ENCODE measurements around the gene INTS7.
A peak's percentile ranks its signal among the peaks of the same experiment; 100 is the strongest.
"Not testable (repeated sequence)": the region's sequence is repeated elsewhere in the genome, so short reads cannot be mapped to it uniquely, and the experiment has no call there.

INTS7 gene

GRCh38 chr1:212035835-212036605, 663 bp upstream of the INTS7 start:
- H3K4me1 ChIP-seq (ENCODE audit: control insufficient read depth, insufficient read depth, low read length, poor library complexity, severe bottlenecking): peaks cover 10% of the 10 kb centered on the region
- H3K27me3 ChIP-seq (replicated peaks; ENCODE audit: control insufficient read depth, insufficient read depth, low read length, poor library complexity, severe bottlenecking): no peaks in the 10 kb centered on the region
- H3K36me3 ChIP-seq (ENCODE audit: control insufficient read depth, insufficient read depth, low read length): no peaks in the 10 kb centered on the region
- H3K27ac ChIP-seq (ENCODE audit: insufficient read depth, low read length, poor library complexity, severe bottlenecking): peak overlapping the region; percentile 23
- H3K4me3 ChIP-seq (ENCODE audit: insufficient read depth, low read depth, low read length, poor library complexity, severe bottlenecking): peak overlapping the region; percentile 64
- DNase-seq: no peak
- H3K9me3 ChIP-seq (ENCODE audit: control insufficient read depth, low read length): no peaks in the 10 kb centered on the region

DNA sequence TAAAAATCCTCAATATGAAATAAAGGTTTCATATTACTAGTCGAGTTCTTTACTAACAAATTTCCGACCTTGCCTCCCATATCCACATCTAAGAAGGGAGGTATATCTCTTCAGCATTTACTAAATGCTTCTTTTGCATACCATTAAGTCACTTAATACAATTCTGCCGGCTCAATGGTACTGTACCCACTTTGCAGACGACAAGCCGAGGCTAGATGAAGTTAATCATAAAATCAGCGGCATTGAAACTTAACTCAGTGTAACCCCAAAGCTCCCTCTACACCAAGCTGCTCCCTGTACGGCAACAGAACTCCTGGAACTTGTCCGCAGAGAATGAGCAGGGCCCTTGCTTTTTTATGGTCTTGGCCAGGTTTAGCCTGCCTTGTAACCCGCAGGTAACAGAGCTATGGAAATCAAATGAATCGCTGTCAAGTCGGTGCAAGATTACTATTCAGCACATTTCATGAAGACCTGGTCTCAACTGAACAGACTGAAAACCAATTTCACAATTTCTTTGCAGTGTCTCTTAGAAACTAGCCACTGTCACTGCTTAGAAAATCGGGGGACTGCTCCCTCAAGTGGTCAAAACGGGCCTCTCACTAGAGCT, 738 bp downstream of the INTS7 start:
- Histone ChIP-seq H3K9me3 (ENCODE audit: control insufficient read depth, low read length) (no peaks in the 10 kb centered on the region), H3K4me3 (ENCODE audit: insufficient read depth, low read depth, low read length, poor library complexity, severe bottlenecking) (peak overlapping the region; percentile 64), H3K27me3 (replicated peaks; ENCODE audit: control insufficient read depth, insufficient read depth, low read length, poor library complexity, severe bottlenecking) (no peaks in the 10 kb centered on the region), H3K27ac (ENCODE audit: insufficient read depth, low read length, poor library complexity, severe bottlenecking) (peak overlapping the region; percentile 66), H3K36me3 (ENCODE audit: control insufficient read depth, insufficient read depth, low read length) (no peaks in the 10 kb centered on the region), H3K4me1 (ENCODE audit: control insufficient read depth, insufficient read depth, low read length, poor library complexity, severe bottlenecking) (peaks cover 10% of the 10 kb centered on the region)
- DNase-seq: no peak

- Histone ChIP-seq H3K36me3 (ENCODE audit: control insufficient read depth, insufficient read depth, low read length) (no peaks in the 10 kb centered on the region), H3K4me1 (ENCODE audit: control insufficient read depth, insufficient read depth, low read length, poor library complexity, severe bottlenecking) (peaks cover 3% of the 10 kb centered on the region), H3K27ac (ENCODE audit: insufficient read depth, low read length, poor library complexity, severe bottlenecking) (no peak overlapping the region), H3K4me3 (ENCODE audit: insufficient read depth, low read depth, low read length, poor library complexity, severe bottlenecking) (no peak overlapping the region), H3K27me3 (replicated peaks; ENCODE audit: control insufficient read depth, insufficient read depth, low read length, poor library complexity, severe bottlenecking) (no peaks in the 10 kb centered on the region), H3K9me3 (ENCODE audit: control insufficient read depth, low read length) (no peaks in the 10 kb centered on the region)
- DNase-seq: no peak
Measured at GRCh38 chr1:212030936-212031528, 4.3 kb downstream of the INTS7 start.

DNA sequence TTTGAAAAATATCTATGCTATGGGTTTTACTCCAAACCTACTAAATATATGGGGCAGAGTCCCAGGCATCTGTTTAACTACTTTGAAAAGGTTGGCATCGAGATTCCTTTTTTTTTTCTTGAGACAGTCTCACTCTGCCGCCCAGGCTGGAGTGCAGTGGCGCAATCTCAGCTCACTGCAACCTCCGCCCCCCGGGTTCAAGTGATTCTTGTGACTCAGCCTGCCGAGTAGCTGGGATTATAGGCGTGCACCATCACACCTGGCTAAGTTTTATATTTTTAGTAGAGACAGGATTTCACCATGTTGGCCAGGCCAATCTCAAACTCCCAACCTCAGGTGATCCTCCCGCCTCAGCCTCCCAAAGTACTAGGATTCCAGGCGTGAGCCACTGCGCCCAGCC, 7.6 kb downstream of the INTS7 start:
- H3K36me3 ChIP-seq (ENCODE audit: control insufficient read depth, insufficient read depth, low read length); H3K9me3 ChIP-seq (ENCODE audit: control insufficient read depth, low read length); DNase-seq; H3K4me3 ChIP-seq (ENCODE audit: insufficient read depth, low read depth, low read length, poor library complexity, severe bottlenecking); H3K27ac ChIP-seq (ENCODE audit: insufficient read depth, low read length, poor library complexity, severe bottlenecking); H3K27me3 ChIP-seq (replicated peaks; ENCODE audit: control insufficient read depth, insufficient read depth, low read length, poor library complexity, severe bottlenecking); H3K4me1 ChIP-seq (ENCODE audit: control insufficient read depth, insufficient read depth, low read length, poor library complexity, severe bottlenecking): not testable (repeated sequence)

DNA sequence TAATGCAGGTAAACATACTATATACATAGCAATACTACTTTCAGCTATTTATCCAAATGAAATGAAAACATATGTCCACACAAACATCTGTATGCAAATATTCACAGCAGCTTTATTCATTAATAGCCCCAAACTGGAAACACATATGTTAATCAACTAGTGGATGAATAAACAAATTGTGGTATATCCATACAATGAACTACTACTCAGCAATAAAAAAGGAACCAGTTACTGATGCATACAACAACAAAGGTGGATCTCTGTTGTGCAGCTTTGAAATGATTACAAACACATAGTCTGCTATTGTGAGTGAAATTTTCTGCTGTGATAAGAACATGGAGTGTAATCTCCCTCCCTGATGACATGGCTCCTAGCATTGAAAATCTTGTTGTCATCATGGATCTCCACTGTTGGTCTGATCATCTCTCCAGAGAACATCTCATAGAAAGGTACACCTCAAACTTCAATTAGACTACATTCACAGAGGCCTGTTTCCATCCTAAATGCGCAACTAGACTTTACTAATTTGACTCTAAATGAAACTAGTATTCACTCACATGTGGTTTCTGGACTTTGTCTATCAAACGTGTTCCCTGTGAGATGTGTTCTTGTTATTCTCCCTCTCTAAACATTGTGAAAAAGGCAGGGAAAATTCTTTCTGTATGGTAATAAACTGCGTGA, 10.7 kb downstream of the INTS7 start:
- no peaks in the 10 kb centered on the region for H3K4me1 ChIP-seq (ENCODE audit: control insufficient read depth, insufficient read depth, low read length, poor library complexity, severe bottlenecking)

DNA sequence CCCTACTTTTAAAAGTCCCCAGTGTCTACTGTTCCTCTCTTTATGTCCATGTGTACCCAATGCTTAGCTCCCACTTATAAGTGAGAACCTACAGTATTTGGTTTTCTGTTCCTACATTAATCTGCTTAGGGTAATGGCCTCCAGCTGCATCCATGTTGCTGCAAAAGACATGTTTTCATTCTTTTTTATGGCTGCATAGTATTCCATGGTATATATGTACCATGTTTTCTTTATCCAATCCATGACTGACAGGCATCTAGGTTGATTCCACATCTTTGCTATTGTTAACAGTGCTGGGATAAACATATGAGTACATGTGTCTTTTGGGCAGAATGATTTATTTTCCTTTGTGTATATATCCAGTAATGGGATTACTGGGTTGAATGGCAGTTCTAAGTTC, 12.4 kb downstream of the INTS7 start:
- H3K36me3 ChIP-seq (ENCODE audit: control insufficient read depth, insufficient read depth, low read length); H3K4me3 ChIP-seq (ENCODE audit: insufficient read depth, low read depth, low read length, poor library complexity, severe bottlenecking); H3K9me3 ChIP-seq (ENCODE audit: control insufficient read depth, low read length); H3K27me3 ChIP-seq (replicated peaks; ENCODE audit: control insufficient read depth, insufficient read depth, low read length, poor library complexity, severe bottlenecking); DNase-seq; H3K4me1 ChIP-seq (ENCODE audit: control insufficient read depth, insufficient read depth, low read length, poor library complexity, severe bottlenecking); H3K27ac ChIP-seq (ENCODE audit: insufficient read depth, low read length, poor library complexity, severe bottlenecking): not testable (repeated sequence)

More for the DNA sequence above, 10.7 kb downstream of the INTS7 start:
- H3K9me3 ChIP-seq (ENCODE audit: control insufficient read depth, low read length): no peaks in the 10 kb centered on the region
- no peaks in the 10 kb centered on the region for H3K27me3 ChIP-seq (replicated peaks; ENCODE audit: control insufficient read depth, insufficient read depth, low read length, poor library complexity, severe bottlenecking)
- no peak overlapping the region for H3K27ac ChIP-seq (ENCODE audit: insufficient read depth, low read length, poor library complexity, severe bottlenecking)
- no peak overlapping the region for H3K4me3 ChIP-seq (ENCODE audit: insufficient read depth, low read depth, low read length, poor library complexity, severe bottlenecking)
- peaks cover 6% of the 10 kb centered on the region for H3K36me3 ChIP-seq (ENCODE audit: control insufficient read depth, insufficient read depth, low read length)
- no peak for DNase-seq

DNA sequence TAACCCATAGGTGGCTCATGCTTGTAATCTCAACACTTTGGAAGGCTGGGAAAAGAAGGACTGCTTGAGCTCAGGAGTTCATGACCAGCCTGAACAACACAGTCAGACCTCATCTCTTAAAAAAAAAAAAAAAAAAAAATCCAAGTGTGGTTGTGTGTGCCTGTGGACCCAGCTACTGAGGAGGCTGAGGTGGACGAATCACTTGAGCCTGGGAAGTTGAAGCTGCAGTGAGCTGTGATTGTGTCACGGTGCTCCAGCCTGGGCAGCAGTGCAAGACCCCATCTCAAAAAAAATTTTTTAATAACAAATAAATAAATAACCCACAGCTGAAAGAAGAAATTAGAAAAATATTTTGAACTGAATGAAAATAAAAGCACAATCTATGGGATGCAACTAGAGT, 13.8 kb downstream of the INTS7 start:
- H3K27me3 ChIP-seq (replicated peaks; ENCODE audit: control insufficient read depth, insufficient read depth, low read length, poor library complexity, severe bottlenecking): no peaks in the 10 kb centered on the region
- H3K4me3 ChIP-seq (ENCODE audit: insufficient read depth, low read depth, low read length, poor library complexity, severe bottlenecking): no peak overlapping the region
- H3K36me3 ChIP-seq (ENCODE audit: control insufficient read depth, insufficient read depth, low read length): peaks cover 6% of the 10 kb centered on the region
- no peaks in the 10 kb centered on the region for H3K9me3 ChIP-seq (ENCODE audit: control insufficient read depth, low read length)
- DNase-seq: no peak
- H3K4me1 ChIP-seq (ENCODE audit: control insufficient read depth, insufficient read depth, low read length, poor library complexity, severe bottlenecking): no peaks in the 10 kb centered on the region
- H3K27ac ChIP-seq (ENCODE audit: insufficient read depth, low read length, poor library complexity, severe bottlenecking): no peak overlapping the region

DNA sequence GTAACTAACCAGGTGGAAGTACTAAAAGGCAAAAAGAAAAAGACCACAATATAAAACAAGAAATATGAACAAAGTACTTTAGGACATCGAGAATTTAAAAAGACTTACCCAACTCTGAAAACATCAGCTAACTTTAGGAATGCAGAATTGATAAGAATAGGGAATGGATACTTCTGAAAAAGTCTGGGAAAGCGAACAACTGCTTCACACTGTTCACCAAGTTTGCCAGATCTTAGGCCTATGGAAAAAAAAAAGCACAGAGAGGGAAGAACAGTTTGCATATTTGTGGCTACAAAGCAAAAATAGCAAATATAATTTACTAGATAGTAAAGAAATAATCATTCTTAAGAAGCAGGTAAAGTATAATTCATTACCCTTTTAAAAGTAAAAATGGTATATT, 14.4 kb downstream of the INTS7 start:
- Histone ChIP-seq H3K4me3 (ENCODE audit: insufficient read depth, low read depth, low read length, poor library complexity, severe bottlenecking) (no peak overlapping the region), H3K27ac (ENCODE audit: insufficient read depth, low read length, poor library complexity, severe bottlenecking) (no peak overlapping the region), H3K9me3 (ENCODE audit: control insufficient read depth, low read length) (no peaks in the 10 kb centered on the region), H3K27me3 (replicated peaks; ENCODE audit: control insufficient read depth, insufficient read depth, low read length, poor library complexity, severe bottlenecking) (no peaks in the 10 kb centered on the region), H3K4me1 (ENCODE audit: control insufficient read depth, insufficient read depth, low read length, poor library complexity, severe bottlenecking) (no peaks in the 10 kb centered on the region), H3K36me3 (ENCODE audit: control insufficient read depth, insufficient read depth, low read length) (peaks cover 6% of the 10 kb centered on the region)
- DNase-seq: no peak

GRCh38 chr1:212013672-212014071, 21.7 kb downstream of the INTS7 start:
- Histone ChIP-seq H3K9me3 (ENCODE audit: control insufficient read depth, low read length) (no peaks in the 10 kb centered on the region), H3K4me1 (ENCODE audit: control insufficient read depth, insufficient read depth, low read length, poor library complexity, severe bottlenecking) (no peaks in the 10 kb centered on the region), H3K36me3 (ENCODE audit: control insufficient read depth, insufficient read depth, low read length) (no peaks in the 10 kb centered on the region), H3K4me3 (ENCODE audit: insufficient read depth, low read depth, low read length, poor library complexity, severe bottlenecking) (no peak overlapping the region), H3K27me3 (replicated peaks; ENCODE audit: control insufficient read depth, insufficient read depth, low read length, poor library complexity, severe bottlenecking) (no peaks in the 10 kb centered on the region), H3K27ac (ENCODE audit: insufficient read depth, low read length, poor library complexity, severe bottlenecking) (no peak overlapping the region)
- no peak for DNase-seq

All from effector memory CD4-positive, alpha-beta T cell (primary cell).